ENCODE results near the gene GTF3C1. TPM values are rescaled to one million over a fixed set of nuclear protein-coding genes. Genes with fewer than 3 reads are reported as not detected.
A peak's percentile ranks its signal among the peaks of the same experiment; 100 is the strongest.
"Not testable (repeated sequence)": the region's sequence is repeated elsewhere in the genome, so short reads cannot be mapped to it uniquely, and the experiment has no call there.

Gene GTF3C1
- total and polyA plus RNA-seq, 12 donors = 51.0 to 225 (median 84.3) TPM

DNA sequence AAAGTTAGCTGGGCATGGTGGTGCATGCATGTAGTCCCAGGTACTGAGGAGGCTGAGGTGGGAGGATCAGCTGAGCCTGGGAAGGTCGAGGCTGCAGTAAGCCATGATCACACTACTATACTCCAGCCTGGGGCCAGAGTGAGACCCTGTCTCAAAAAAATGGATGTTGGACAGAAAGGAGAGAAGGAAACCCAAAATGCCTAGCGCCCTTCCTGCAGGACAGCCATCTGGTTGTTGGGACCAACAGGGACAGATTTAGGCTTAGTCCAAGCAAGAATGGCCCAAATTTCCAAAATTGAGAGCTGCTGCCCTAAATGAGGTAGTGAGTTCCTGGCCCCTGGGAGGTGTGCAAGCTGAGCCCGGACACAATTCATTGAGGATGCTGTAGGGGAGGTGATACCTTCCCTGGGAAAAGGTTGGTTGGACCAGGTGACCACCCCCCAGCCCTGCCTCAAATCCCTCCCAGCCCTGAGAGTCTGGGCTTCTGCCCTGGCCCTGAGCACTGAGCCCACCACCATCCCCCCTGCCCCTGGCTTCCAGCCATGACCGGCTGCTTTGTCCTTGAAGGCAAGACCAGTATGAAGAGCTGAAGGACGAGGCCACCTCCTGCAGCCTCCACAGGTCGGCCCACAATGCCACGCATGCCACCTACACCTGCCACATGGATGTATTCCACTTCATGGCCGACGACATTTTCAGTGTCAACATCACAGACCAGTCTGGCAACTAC is 112.6 kb downstream of the GTF3C1 start:
- peak in 4 of 7 donors; percentile 6 to 38 (median 14) for DNase-seq
- H3K4me3 ChIP-seq = no peak overlapping the region
- no peaks in the 10 kb centered on the region for H3K9me3 ChIP-seq (replicated peaks in 1 of 3)
- WGBS, 4 donors = 78 to 84% (median 80%) methylated on average over 6 to 9 of the region's 9 CpGs
- TF ChIP-seq, protein P1, sequence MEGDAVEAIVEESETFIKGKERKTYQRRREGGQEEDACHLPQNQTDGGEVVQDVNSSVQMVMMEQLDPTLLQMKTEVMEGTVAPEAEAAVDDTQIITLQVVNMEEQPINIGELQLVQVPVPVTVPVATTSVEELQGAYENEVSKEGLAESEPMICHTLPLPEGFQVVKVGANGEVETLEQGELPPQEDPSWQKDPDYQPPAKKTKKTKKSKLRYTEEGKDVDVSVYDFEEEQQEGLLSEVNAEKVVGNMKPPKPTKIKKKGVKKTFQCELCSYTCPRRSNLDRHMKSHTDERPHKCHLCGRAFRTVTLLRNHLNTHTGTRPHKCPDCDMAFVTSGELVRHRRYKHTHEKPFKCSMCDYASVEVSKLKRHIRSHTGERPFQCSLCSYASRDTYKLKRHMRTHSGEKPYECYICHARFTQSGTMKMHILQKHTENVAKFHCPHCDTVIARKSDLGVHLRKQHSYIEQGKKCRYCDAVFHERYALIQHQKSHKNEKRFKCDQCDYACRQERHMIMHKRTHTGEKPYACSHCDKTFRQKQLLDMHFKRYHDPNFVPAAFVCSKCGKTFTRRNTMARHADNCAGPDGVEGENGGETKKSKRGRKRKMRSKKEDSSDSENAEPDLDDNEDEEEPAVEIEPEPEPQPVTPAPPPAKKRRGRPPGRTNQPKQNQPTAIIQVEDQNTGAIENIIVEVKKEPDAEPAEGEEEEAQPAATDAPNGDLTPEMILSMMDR (IDR thresholded peaks at IDR 0.05) = no peak
- H3K4me1 ChIP-seq (replicated peaks in 1 of 2) = no peaks in the 10 kb centered on the region
- intact Hi-C loops (cut with DNase I) = no loop called here
- H3K36me3 ChIP-seq (replicated peaks in 1 of 2) = no peaks in the 10 kb centered on the region
- no peaks in the 10 kb centered on the region for H3K27me3 ChIP-seq
- no peak overlapping the region for H3K27ac ChIP-seq

DNA sequence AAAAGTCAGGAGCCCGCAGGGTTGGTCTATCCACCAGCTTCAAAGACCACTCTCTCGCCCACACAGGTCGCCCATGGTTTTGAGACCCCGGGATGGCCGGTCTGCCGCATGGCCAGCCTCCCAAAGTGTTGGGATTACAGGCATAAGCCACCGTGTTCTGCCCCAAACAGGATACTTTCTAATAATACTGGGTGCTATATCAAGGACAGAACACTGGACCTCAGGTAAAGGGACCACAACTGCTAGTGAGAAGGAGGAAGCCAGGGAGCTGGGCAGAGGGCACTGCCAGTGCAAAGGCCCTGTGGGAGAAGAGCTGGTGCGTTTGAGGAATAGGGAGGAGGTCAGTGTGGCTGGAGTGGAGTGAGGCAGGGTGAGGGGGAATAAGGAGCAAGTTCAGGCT is 113.6 kb downstream of the GTF3C1 start:
- 89 to 95% (median 94%) methylated on average over 7 to 8 of the region's 8 CpGs for WGBS, 4 donors
- no peaks in the 10 kb centered on the region for H3K9me3 ChIP-seq (replicated peaks in 1 of 3)
- H3K27me3 ChIP-seq = no peaks in the 10 kb centered on the region
- H3K27ac ChIP-seq = no peak overlapping the region
- TF ChIP-seq, protein P1 (IDR thresholded peaks at IDR 0.05) = no peak
- no peak for TF ChIP-seq POLR2A (IDR thresholded peaks at IDR 0.05)
- no peaks in the 10 kb centered on the region for H3K4me1 ChIP-seq (replicated peaks in 1 of 2)
- H3K36me3 ChIP-seq (replicated peaks in 1 of 2) = no peaks in the 10 kb centered on the region
- no peak overlapping the region for H3K4me3 ChIP-seq
- intact Hi-C loops (cut with DNase I) = no loop called here
- peak in 2 of 7 donors; percentile 4 to 12 for DNase-seq

DNA sequence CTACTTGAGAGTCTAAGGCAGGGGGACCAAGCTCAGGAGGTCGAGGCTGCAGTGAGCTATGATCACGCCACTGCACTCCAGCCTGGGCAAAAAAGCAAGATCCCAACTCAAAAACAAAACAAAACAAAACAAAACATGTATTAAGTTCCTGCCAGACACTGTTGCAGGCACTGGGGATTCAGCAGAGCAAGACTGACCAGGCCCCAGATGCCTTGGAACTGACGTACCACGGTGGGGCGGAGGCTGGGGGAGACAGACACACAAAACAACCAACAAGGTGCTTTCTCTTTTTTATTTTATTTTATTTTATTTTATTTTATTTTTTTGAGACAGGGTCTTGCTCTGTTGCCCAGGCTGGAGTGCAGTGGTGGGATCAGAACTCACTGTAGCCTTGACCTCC is 114.6 kb downstream of the GTF3C1 start:
- H3K9me3 ChIP-seq (replicated peaks in 1 of 3); H3K27ac ChIP-seq; intact Hi-C loops (cut with DNase I); H3K4me1 ChIP-seq (replicated peaks in 1 of 2); H3K27me3 ChIP-seq; H3K36me3 ChIP-seq (replicated peaks in 1 of 2); H3K4me3 ChIP-seq: not testable (repeated sequence)
- 89 to 96% (median 92%) methylated on average over 5 of the region's 5 CpGs for WGBS, 4 donors
- peak in 1 of 7 donors; percentile 15 for DNase-seq

- H3K4me3 ChIP-seq = no peak overlapping the region
- 83 to 88% (median 87%) methylated on average over 12 to 16 of the region's 16 CpGs for WGBS, 4 donors
- TF ChIP-seq, protein P1 (IDR thresholded peaks at IDR 0.05) = no peak
- H3K27ac ChIP-seq = no peak overlapping the region
- intact Hi-C loops (cut with DNase I) = no loop called here
- no peaks in the 10 kb centered on the region for H3K36me3 ChIP-seq (replicated peaks in 1 of 2)
- no peaks in the 10 kb centered on the region for H3K9me3 ChIP-seq (replicated peaks in 1 of 3)
- no peaks in the 10 kb centered on the region for H3K4me1 ChIP-seq (replicated peaks in 1 of 2)
- DNase-seq = peak in 2 of 7 donors; percentile 7 to 20
- no peaks in the 10 kb centered on the region for H3K27me3 ChIP-seq
Observed at GRCh38 chr16:27434141-27435051, 115.3 kb downstream of the GTF3C1 start.

Data from adrenal gland (tissue), 12 donors.